H1 (cell line): ENCODE results near the gene ADD1. TPM values are rescaled to one million over a fixed set of nuclear protein-coding genes. Genes with fewer than 3 reads are reported as not detected.

Experiments
- CTCF ChIA-PET: fragments of 300-600 bp; sonication (Branson Sonifier 250); formaldehyde crosslinking; loops from one replicate; lab custom pipeline; 2021; ENCODE audit not compliant: partially characterized antibody; lab: Charles Lee
- POLR2A ChIA-PET: fragments of 300-600 bp; sonication (Branson Sonifier 250); formaldehyde crosslinking; loops from one replicate; lab custom pipeline; 2021; ENCODE audit warnings: inconsistent platforms; ENCODE audit not compliant: partially characterized antibody; lab: Charles Lee
- DNase-seq, 2 experiments: peaks; one replicate each; pipeline versions ENCODE4 v3.0.0 to v3.0.0-alpha.2; 2010 to 2022; ENCODE audit warnings: low spot score in 2 of 2, low read depth in 1 of 2, mixed read lengths in 1 of 2
- FAIRE-seq: peaks from 2 replicates; lab custom pipeline; 2011; peaks lifted over from hg19 to GRCh38; lab: Jason Lieb, UNC
- H2AFZ ChIP-seq: 2 replicates; pipeline ENCODE4 v1.8.1; 2012; ENCODE audit warnings: low read length, inconsistent platforms
- H2AK5ac ChIP-seq: 2 replicates; pipeline ENCODE4 v1.6.1; 2013; ENCODE audit warnings: low read depth, low read length
- H2BK120ac ChIP-seq: replicated peaks from 2 replicates; pipeline ENCODE3; 2013; ENCODE audit warnings: low read depth, low read length, inconsistent platforms
- H2BK12ac ChIP-seq: 2 replicates; pipeline ENCODE4 v1.6.1; 2013; ENCODE audit warnings: low read depth, low read length
- H2BK15ac ChIP-seq: 2 replicates; pipeline ENCODE4 v1.6.1; 2013; ENCODE audit warnings: low read length
- H2BK20ac ChIP-seq: 2 replicates; pipeline ENCODE4 v1.6.1; 2013; ENCODE audit warnings: low read length
- H2BK5ac ChIP-seq: 2 replicates; pipeline ENCODE4 v1.6.1; 2013; ENCODE audit warnings: low read depth, low read length
- H3K14ac ChIP-seq: 2 replicates; pipeline ENCODE4 v1.6.1; 2013; ENCODE audit warnings: inconsistent platforms; ENCODE audit not compliant: insufficient read length
- H3K18ac ChIP-seq: 2 replicates; pipeline ENCODE4 v1.6.1; 2013; ENCODE audit warnings: low read length; ENCODE audit errors: extremely low read depth
- H3K23ac ChIP-seq: 2 replicates; pipeline ENCODE4 v1.6.1; 2013; ENCODE audit warnings: inconsistent platforms; ENCODE audit not compliant: insufficient read length
- H3K23me2 ChIP-seq: 2 replicates; pipeline ENCODE4 v1.6.1; 2013; ENCODE audit warnings: low read depth, low read length
- H3K27ac ChIP-seq: 2 replicates; pipeline ENCODE4 v1.6.1; 2011; ENCODE audit warnings: low read depth, low read length, inconsistent platforms
- H3K27me3 ChIP-seq, 4 experiments: replicated peaks in 1 of 4; 1 replicate in 1 of 4; 2 replicates in 3 of 4; pipeline versions ENCODE4 v1.6.1 to v1.8.1; 2011 to 2013; ENCODE audit warnings: low read length in 3 of 4, mild to moderate bottlenecking in 3 of 4, inconsistent platforms in 2 of 4, mixed read lengths in 2 of 4, moderate library complexity in 1 of 4; ENCODE audit not compliant: control insufficient read depth in 3 of 4, insufficient read depth in 3 of 4; ENCODE audit errors: extremely low read depth in 1 of 4
- H3K36me3 ChIP-seq, 4 experiments: 2 replicates each; pipeline versions ENCODE4 v1.6.1 to v1.8.1; 2011 to 2013; ENCODE audit warnings: mild to moderate bottlenecking in 4 of 4, low read length in 3 of 4, moderate library complexity in 2 of 4, control low read depth in 1 of 4, inconsistent platforms in 1 of 4; ENCODE audit not compliant: insufficient read depth in 4 of 4, control insufficient read depth in 2 of 4
- H3K4ac ChIP-seq: replicated peaks from 2 replicates; pipeline ENCODE3; 2013; ENCODE audit warnings: low read length, low read depth, mixed read lengths, inconsistent platforms; ENCODE audit not compliant: insufficient read length
- H3K4me1 ChIP-seq, 4 experiments: replicated peaks in 1 of 4; 1 replicate in 1 of 4; 2 replicates in 3 of 4; pipeline versions ENCODE4 v1.6.1 to v1.8.1; 2011 to 2013; ENCODE audit warnings: low read length in 3 of 4, inconsistent platforms in 2 of 4, mixed read lengths in 1 of 4; ENCODE audit not compliant: insufficient read depth in 4 of 4, control insufficient read depth in 3 of 4
- H3K4me2 ChIP-seq, 2 experiments: 2 replicates each; pipeline versions ENCODE4 v1.6.1 to v1.8.1; 2011 to 2013; ENCODE audit warnings: low read depth in 2 of 2, low read length in 2 of 2, control low read depth in 1 of 2, inconsistent platforms in 1 of 2, mild to moderate bottlenecking in 1 of 2; ENCODE audit not compliant: insufficient read depth in 1 of 2
- H3K4me3 ChIP-seq, 4 experiments: fragments of 200-600, 300-600 bp in 1 of 4; sonication (generic), shearing (Covaris generic), sonication (Bioruptor Twin) in 1 of 4; 2 replicates each; pipeline versions ENCODE4 v1.5.1 to v1.8.1; 2011 to 2016; ENCODE audit warnings: low read length in 4 of 4, low read depth in 3 of 4, control low read depth in 2 of 4, inconsistent platforms in 2 of 4, mild to moderate bottlenecking in 2 of 4, mixed read lengths in 1 of 4, moderate library complexity in 1 of 4; ENCODE audit not compliant: insufficient read depth in 2 of 4; ENCODE audit errors: extremely low read depth in 1 of 4
- H3K56ac ChIP-seq: replicated peaks from 2 replicates; pipeline ENCODE3; 2013; ENCODE audit warnings: low read depth, mild to moderate bottlenecking, mixed read lengths, low read length, inconsistent platforms; ENCODE audit not compliant: insufficient read length
- H3K79me1 ChIP-seq: 2 replicates; pipeline ENCODE4 v1.6.1; 2013; ENCODE audit warnings: low read depth, low read length, control low read depth
- H3K79me2 ChIP-seq, 2 experiments: 2 replicates each; pipeline versions ENCODE4 v1.6.1 to v1.8.1; 2012 to 2013; ENCODE audit warnings: low read length in 2 of 2, mild to moderate bottlenecking in 2 of 2, inconsistent platforms in 1 of 2; ENCODE audit not compliant: insufficient read depth in 2 of 2, control insufficient read depth in 1 of 2
- H3K9ac ChIP-seq, 4 experiments: replicated peaks in 1 of 4; 1 replicate in 1 of 4; 2 replicates in 3 of 4; pipeline versions ENCODE4 v1.6.1 to v1.8.1; 2011 to 2013; ENCODE audit warnings: low read depth in 3 of 4, low read length in 3 of 4, control low read depth in 2 of 4, mild to moderate bottlenecking in 2 of 4, moderate library complexity in 2 of 4, inconsistent platforms in 1 of 4; ENCODE audit errors: extremely low read depth in 1 of 4
- H3K9me3 ChIP-seq, 2 experiments: 2 replicates each; pipeline versions ENCODE4 v1.6.1 to v1.8.1; 2012 to 2013; ENCODE audit warnings: mild to moderate bottlenecking in 2 of 2, moderate library complexity in 2 of 2, control low read depth in 1 of 2, inconsistent platforms in 1 of 2, low read depth in 1 of 2, low read length in 1 of 2, mixed read lengths in 1 of 2; ENCODE audit not compliant: insufficient read depth in 2 of 2
- H4K20me1 ChIP-seq, 2 experiments: replicated peaks in 1 of 2; 2 replicates each; pipeline versions ENCODE3 to v1.8.1; 2011 to 2013; ENCODE audit warnings: inconsistent platforms in 2 of 2, low read length in 2 of 2, mild to moderate bottlenecking in 1 of 2; ENCODE audit not compliant: insufficient read depth in 2 of 2, control insufficient read depth in 1 of 2
- H4K5ac ChIP-seq: 2 replicates; pipeline ENCODE4 v1.6.1; 2013; ENCODE audit warnings: low read length, low read depth, mixed read lengths, inconsistent platforms; ENCODE audit not compliant: insufficient read length
- H4K8ac ChIP-seq: 2 replicates; pipeline ENCODE4 v1.8.0; 2013; ENCODE audit warnings: mild to moderate bottlenecking, moderate library complexity, low read length, inconsistent platforms; ENCODE audit not compliant: insufficient read depth; ENCODE audit errors: extremely low read depth
- H4K91ac ChIP-seq: replicated peaks from 2 replicates; pipeline ENCODE3; 2013; ENCODE audit warnings: low read length, mixed read lengths, inconsistent platforms; ENCODE audit not compliant: insufficient read length
- BCL11A ChIP-seq, 2 experiments: IDR thresholded peaks; one replicate each; pipeline ENCODE4 v1.6.1; 2011; ENCODE audit warnings: low read depth in 2 of 2, low read length in 2 of 2, mild to moderate bottlenecking in 2 of 2
- CTBP2 ChIP-seq: IDR thresholded peaks from 2 replicates; pipeline ENCODE4 v1.7.0; 2011; ENCODE audit warnings: borderline replicate concordance, mild to moderate bottlenecking, moderate library complexity, mixed read lengths, low read length; ENCODE audit not compliant: insufficient read depth, insufficient read length
- HDAC2 ChIP-seq, 2 experiments: fragments of 300-600 bp in 1 of 2; sonication (generic) in 1 of 2; IDR thresholded peaks; 2 replicates each; pipeline ENCODE4 v1.6.1; 2011 to 2012; ENCODE audit warnings: low read depth in 2 of 2, low read length in 2 of 2, mild to moderate bottlenecking in 2 of 2, moderate library complexity in 2 of 2, borderline replicate concordance in 1 of 2, inconsistent platforms in 1 of 2
- JUN ChIP-seq: IDR thresholded peaks from 2 replicates; pipeline ENCODE4 v1.6.1; 2011; ENCODE audit warnings: low read depth, mild to moderate bottlenecking, improper control_type of control experiment, low read length
- RAD21 ChIP-seq, 2 experiments: IDR thresholded peaks in 1 of 2; conservative IDR thresholded peaks in 1 of 2; 2 replicates each; pipeline ENCODE4 v1.6.1; 2011; ENCODE audit warnings: low read depth in 2 of 2, low read length in 2 of 2, improper control_type of control experiment in 1 of 2, inconsistent platforms in 1 of 2, mild to moderate bottlenecking in 1 of 2, moderate library complexity in 1 of 2
- SAP30 ChIP-seq: fragments of 300-600 bp; sonication (generic); IDR thresholded peaks from 2 replicates; pipeline ENCODE4 v1.7.1; 2012; ENCODE audit warnings: low read length, moderate library complexity, mild to moderate bottlenecking, inconsistent platforms; ENCODE audit not compliant: insufficient read depth, insufficient replicate concordance
- WGBS, 2 experiments: shearing (Covaris generic) in 1 of 2; methylation state at CpG; one replicate each; pipeline versions ENCODE4 v1.1.6 to v1.1.7; 2013 to 2015; ENCODE audit warnings: low lambda C conversion rate in 2 of 2, mixed read lengths in 2 of 2, inconsistent platforms in 1 of 2, low coverage in 1 of 2, missing lambda C conversion rate in 1 of 2; ENCODE audit not compliant: insufficient replicate concordance in 2 of 2, insufficient coverage in 1 of 2, insufficient read length in 1 of 2; ENCODE audit errors: extremely low coverage in 1 of 2, missing lambda C conversion rate in 1 of 2; 5-methylcytosine and 5-hydroxymethylcytosine counted together
- polyA plus RNA-seq, 7 experiments: library from polyadenylated mRNA; depleted of rRNA in 3 of 7; stranded (reverse) in 5 of 7; unstranded in 2 of 7; fragments of >200 nt in 5 of 7; fragments of 200-250 nt in 2 of 7; gene quantifications; 1 replicate in 5 of 7; 2 replicates in 1 of 7; 4 replicates in 1 of 7; pipeline versions ENCODE4 v1.2.1 to v1.2.3, GENCODE V29; 2011 to 2013; ENCODE audit warnings: missing spikeins in 2 of 7, mixed read lengths in 2 of 7
- total RNA-seq: library from RNA; stranded (reverse); fragmentation: NEBNext Ultra II Directional; extraction: Animal tissue kit (Norgen Biotek cat#: 25700); gene quantifications from 2 replicates; pipeline ENCODE4 v1.2.1, GENCODE V29; 2021
- TF ChIP-seq, protein P1 (sequence below): IDR thresholded peaks from 2 replicates; pipeline ENCODE4 v1.6.1; 2011; ENCODE audit warnings: low read depth, mild to moderate bottlenecking, low read length; ENCODE audit not compliant: insufficient read depth
- TF ChIP-seq, protein P2 (sequence below), 3 experiments: IDR thresholded peaks; 1 replicate in 2 of 3; 2 replicates in 1 of 3; pipeline versions ENCODE4 v1.5.1 to v1.6.1; 2011; ENCODE audit warnings: low read length in 3 of 3, mild to moderate bottlenecking in 3 of 3, inconsistent platforms in 2 of 3, low read depth in 1 of 3, moderate library complexity in 1 of 3; ENCODE audit not compliant: insufficient read depth in 1 of 3; ENCODE audit errors: control extremely low read depth in 1 of 3

ADD1 gene
- total and polyA plus RNA-seq, 2 of the 8 experiments (the other 6 are each of a cell fraction or from before 2014, with no cell fraction given) = 113 to 143 TPM

DNA sequence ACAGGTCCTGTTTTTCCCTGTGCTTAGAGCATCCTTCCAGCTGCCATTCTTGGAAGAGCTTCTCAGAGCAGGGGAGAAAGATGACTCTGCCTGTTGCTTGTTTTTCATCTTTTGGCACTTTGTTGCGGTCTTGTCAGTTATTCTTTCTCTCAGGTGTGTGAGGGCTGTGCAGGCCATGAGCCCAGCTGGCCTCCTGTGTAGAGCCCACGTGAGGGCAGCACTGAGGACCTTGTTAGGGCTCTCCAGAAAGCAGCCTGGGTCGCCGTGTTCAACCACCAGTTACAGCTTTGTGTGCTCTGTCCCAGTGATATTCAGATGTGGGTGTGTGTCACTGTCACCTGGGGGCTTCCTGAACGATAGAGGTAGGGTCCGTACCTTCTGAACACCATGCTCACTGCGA lies 66.8 kb downstream of the ADD1 start:
- H3K79me2 ChIP-seq = no peaks in the 10 kb centered on the region
- H3K18ac ChIP-seq = no peak overlapping the region
- peaks cover 11 to 46% (median 24%) of the 10 kb centered on the region in 4 experiments for H3K36me3 ChIP-seq
- DNase-seq (no peak), FAIRE-seq (no peak)
- no peaks in the 10 kb centered on the region for H3K9me3 ChIP-seq
- WGBS, 2 experiments = 84% methylated on average over 7 of the region's 7 CpGs; no CpG with 5 or more reads in 1 of the 2 experiments
- H4K8ac ChIP-seq = no peak overlapping the region
- no peak overlapping the region for H3K4me2 ChIP-seq
- no peak overlapping the region for H4K5ac ChIP-seq
- no peak overlapping the region for H2AK5ac ChIP-seq
- no peak overlapping the region for H3K56ac ChIP-seq
- H3K4me1 ChIP-seq = no peaks in the 10 kb centered on the region
- no peak overlapping the region for H2BK120ac ChIP-seq
- no peak overlapping the region for H3K27ac ChIP-seq
- H3K27me3 ChIP-seq = no peaks in the 10 kb centered on the region
- 0 out of 2 replicates have a peak overlapping the region, but pooled peaks have one; percentile 9 for H2BK5ac ChIP-seq
- H3K14ac ChIP-seq = no peak overlapping the region
- no peaks in the 10 kb centered on the region; the same call in 1 of the 2 replicates for H3K79me1 ChIP-seq
- no peak overlapping the region for H3K4me3 ChIP-seq
- CTCF ChIA-PET = interaction anchor here (0.8 to 4.5 kb wide), 13 partner anchors 11 to 159 kb away, joined by 3 to 23 read pairs (median 4); no protein-coding TSS in a partner anchor
- no peak overlapping the region for H3K9ac ChIP-seq
- H3K4ac ChIP-seq = no peak overlapping the region
- peaks cover 1 to 3% of the 10 kb centered on the region in 2 experiments for H4K20me1 ChIP-seq
- H2BK20ac ChIP-seq = no peak overlapping the region
- no peak overlapping the region for H4K91ac ChIP-seq
- H3K23ac ChIP-seq = no peak overlapping the region
- no peak overlapping the region for H2AFZ ChIP-seq
- H3K23me2 ChIP-seq = no peaks in the 10 kb centered on the region
- no peak overlapping the region for H2BK12ac ChIP-seq
- POLR2A ChIA-PET = interaction anchor here (1.0 to 1.4 kb wide), 2 partner anchors 19 to 25 kb away, joined by 3 read pairs; no protein-coding TSS in a partner anchor
- H2BK15ac ChIP-seq = 0 out of 2 replicates have a peak overlapping the region, but pooled peaks have one; percentile 72
- TF ChIP-seq HDAC2 (IDR thresholded peaks at IDR 0.05; ENCODE audit: borderline replicate concordance in 1 of 2, low read depth in 2 of 2, low read length in 2 of 2) (no peak), JUN (no peak), RAD21 (IDR thresholded peaks at IDR 0.05 in 1 of 2, conservative IDR thresholded peaks at IDR 0.05 in 1 of 2; ENCODE audit: low read depth in 2 of 2, low read length in 2 of 2) (peak; percentile 27 to 59; a peak in 3 of 4 replicates), CTBP2 (no peak), BCL11A (IDR thresholded peaks at IDR 0.05; ENCODE audit: low read depth in 2 of 2, low read length in 2 of 2) (no peak), SAP30 (no peak)
- TF ChIP-seq, protein P1, sequence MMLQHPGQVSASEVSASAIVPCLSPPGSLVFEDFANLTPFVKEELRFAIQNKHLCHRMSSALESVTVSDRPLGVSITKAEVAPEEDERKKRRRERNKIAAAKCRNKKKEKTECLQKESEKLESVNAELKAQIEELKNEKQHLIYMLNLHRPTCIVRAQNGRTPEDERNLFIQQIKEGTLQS = no peak
- TF ChIP-seq, protein P2, sequence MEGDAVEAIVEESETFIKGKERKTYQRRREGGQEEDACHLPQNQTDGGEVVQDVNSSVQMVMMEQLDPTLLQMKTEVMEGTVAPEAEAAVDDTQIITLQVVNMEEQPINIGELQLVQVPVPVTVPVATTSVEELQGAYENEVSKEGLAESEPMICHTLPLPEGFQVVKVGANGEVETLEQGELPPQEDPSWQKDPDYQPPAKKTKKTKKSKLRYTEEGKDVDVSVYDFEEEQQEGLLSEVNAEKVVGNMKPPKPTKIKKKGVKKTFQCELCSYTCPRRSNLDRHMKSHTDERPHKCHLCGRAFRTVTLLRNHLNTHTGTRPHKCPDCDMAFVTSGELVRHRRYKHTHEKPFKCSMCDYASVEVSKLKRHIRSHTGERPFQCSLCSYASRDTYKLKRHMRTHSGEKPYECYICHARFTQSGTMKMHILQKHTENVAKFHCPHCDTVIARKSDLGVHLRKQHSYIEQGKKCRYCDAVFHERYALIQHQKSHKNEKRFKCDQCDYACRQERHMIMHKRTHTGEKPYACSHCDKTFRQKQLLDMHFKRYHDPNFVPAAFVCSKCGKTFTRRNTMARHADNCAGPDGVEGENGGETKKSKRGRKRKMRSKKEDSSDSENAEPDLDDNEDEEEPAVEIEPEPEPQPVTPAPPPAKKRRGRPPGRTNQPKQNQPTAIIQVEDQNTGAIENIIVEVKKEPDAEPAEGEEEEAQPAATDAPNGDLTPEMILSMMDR (IDR thresholded peaks at IDR 0.05; ENCODE audit: control extremely low read depth in 1 of 3, insufficient read depth in 1 of 3, low read depth in 1 of 3, low read length in 3 of 3) = peak; percentile 50 to 62 (median 57)
